Peyer's patch (tissue), 4 donors: ENCODE results near the gene XPNPEP2.

Source experiments
- CTCF ChIP-seq, 6 experiments: fragments of 450-650 bp in 4 of 6; fragments of 200-600 bp in 2 of 6; sonication (generic) in 1 of 6; IDR thresholded peaks; one replicate each; pipeline ENCODE4 v1.5.1; 2017 to 2019; ENCODE audit warnings: antibody characterized with exemption in 6 of 6, mild to moderate bottlenecking in 3 of 6, moderate library complexity in 1 of 6
- POLR2A ChIP-seq, 2 donors: fragments of 450-650 bp; IDR thresholded peaks; one replicate each; pipeline ENCODE4 v1.5.1; 2017; ENCODE audit warnings: antibody characterized with exemption in 2 of 2, mild to moderate bottlenecking in 2 of 2, moderate library complexity in 2 of 2

- TF ChIP-seq CTCF (IDR thresholded peaks at IDR 0.05) (no peak), POLR2A (IDR thresholded peaks at IDR 0.05) (no peak)
Observed at GRCh38 chrX:129701624-129702069, 37.1 kb upstream of the XPNPEP2 start.
